SK-N-SH (cell line): ENCODE results near the gene RNLS.

Experiments used
- ELF1 ChIP-seq: IDR thresholded peaks from 2 replicates; pipeline ENCODE4 v1.4.0; 2012
- EZH2phosphoT487 ChIP-seq: fragments of 200-600 bp; sonication (generic); IDR thresholded peaks from 2 replicates; pipeline ENCODE4 v1.6.1; 2017; ENCODE audit warnings: low read depth, mixed run types, mild to moderate bottlenecking, antibody characterized with exemption, moderate library complexity, borderline replicate concordance
- GATA2 ChIP-seq: sonication (generic); formaldehyde crosslinking; IDR thresholded peaks from 2 replicates; pipeline ENCODE4 v1.5.0; 2020; ENCODE audit warnings: mild to moderate bottlenecking, missing genetic modification reagents
- MEF2A ChIP-seq: IDR thresholded peaks from 2 replicates; pipeline ENCODE4 v1.4.0; 2012; ENCODE audit warnings: low read depth, borderline replicate concordance
- MXI1 ChIP-seq: IDR thresholded peaks from 2 replicates; pipeline ENCODE4 v1.6.1; 2012; ENCODE audit warnings: mild to moderate bottlenecking, low read depth, low read length, improper control_type of control experiment
- POLR2AphosphoS5 ChIP-seq: IDR thresholded peaks from 2 replicates; pipeline ENCODE4 v1.6.1; 2012; ENCODE audit warnings: low read depth, low read length
- RAD21 ChIP-seq: IDR thresholded peaks from 2 replicates; pipeline ENCODE4 v1.6.1; 2012; ENCODE audit warnings: mild to moderate bottlenecking, low read length
- YY1 ChIP-seq: IDR thresholded peaks from 2 replicates; pipeline ENCODE4 v1.4.0; 2012; ENCODE audit warnings: low read depth, mild to moderate bottlenecking
- TF ChIP-seq, protein P1 (sequence below): fragments of 200-600 bp; sonication (generic); IDR thresholded peaks from 2 replicates; pipeline ENCODE4 v1.6.1; 2017; ENCODE audit warnings: antibody characterized with exemption, mild to moderate bottlenecking, moderate library complexity
- TF ChIP-seq, protein P2 (sequence below): fragments of 150-350 bp; IDR thresholded peaks from 2 replicates; pipeline ENCODE4 v1.6.1; 2017; ENCODE audit warnings: antibody characterized with exemption, low read length, low read depth, borderline replicate concordance

- TF ChIP-seq, protein P1, sequence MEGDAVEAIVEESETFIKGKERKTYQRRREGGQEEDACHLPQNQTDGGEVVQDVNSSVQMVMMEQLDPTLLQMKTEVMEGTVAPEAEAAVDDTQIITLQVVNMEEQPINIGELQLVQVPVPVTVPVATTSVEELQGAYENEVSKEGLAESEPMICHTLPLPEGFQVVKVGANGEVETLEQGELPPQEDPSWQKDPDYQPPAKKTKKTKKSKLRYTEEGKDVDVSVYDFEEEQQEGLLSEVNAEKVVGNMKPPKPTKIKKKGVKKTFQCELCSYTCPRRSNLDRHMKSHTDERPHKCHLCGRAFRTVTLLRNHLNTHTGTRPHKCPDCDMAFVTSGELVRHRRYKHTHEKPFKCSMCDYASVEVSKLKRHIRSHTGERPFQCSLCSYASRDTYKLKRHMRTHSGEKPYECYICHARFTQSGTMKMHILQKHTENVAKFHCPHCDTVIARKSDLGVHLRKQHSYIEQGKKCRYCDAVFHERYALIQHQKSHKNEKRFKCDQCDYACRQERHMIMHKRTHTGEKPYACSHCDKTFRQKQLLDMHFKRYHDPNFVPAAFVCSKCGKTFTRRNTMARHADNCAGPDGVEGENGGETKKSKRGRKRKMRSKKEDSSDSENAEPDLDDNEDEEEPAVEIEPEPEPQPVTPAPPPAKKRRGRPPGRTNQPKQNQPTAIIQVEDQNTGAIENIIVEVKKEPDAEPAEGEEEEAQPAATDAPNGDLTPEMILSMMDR, result no peak
- TF ChIP-seq POLR2AphosphoS5 (no peak), MXI1 (no peak), GATA2 (no peak), RAD21 (no peak), EZH2phosphoT487 (no peak), YY1 (no peak), ELF1 (no peak), MEF2A (no peak)
- TF ChIP-seq, protein P2, sequence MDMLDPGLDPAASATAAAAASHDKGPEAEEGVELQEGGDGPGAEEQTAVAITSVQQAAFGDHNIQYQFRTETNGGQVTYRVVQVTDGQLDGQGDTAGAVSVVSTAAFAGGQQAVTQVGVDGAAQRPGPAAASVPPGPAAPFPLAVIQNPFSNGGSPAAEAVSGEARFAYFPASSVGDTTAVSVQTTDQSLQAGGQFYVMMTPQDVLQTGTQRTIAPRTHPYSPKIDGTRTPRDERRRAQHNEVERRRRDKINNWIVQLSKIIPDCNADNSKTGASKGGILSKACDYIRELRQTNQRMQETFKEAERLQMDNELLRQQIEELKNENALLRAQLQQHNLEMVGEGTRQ, result no peak
These were observed 60.4 kb downstream of the RNLS start for GRCh38 chr10:88522715-88523114.
